Measurements from ENCODE around the gene APLN. TPM values are rescaled to one million over a fixed set of nuclear protein-coding genes. Genes with fewer than 3 reads are reported as not detected.

APLN gene
- total RNA-seq, 1 donor from 2014 or later: 1.2 TPM

GRCh38 chrX:129642641-129643040 is 12.1 kb downstream of the APLN start:
- ATAC-seq (no peak), DNase-seq (ENCODE audit: low spot score) (no peak)

GRCh38 chrX:129641941-129642340 is 12.8 kb downstream of the APLN start:
- DNase-seq (ENCODE audit: low spot score): no peak
- no peak for ATAC-seq

GRCh38 chrX:129641469-129641868 is 13.3 kb downstream of the APLN start:
- ATAC-seq: no peak
- DNase-seq (ENCODE audit: low spot score): no peak

GRCh38 chrX:129640737-129641136 is 14.0 kb downstream of the APLN start:
- DNase-seq (ENCODE audit: low spot score) (no peak), ATAC-seq (no peak)

GRCh38 chrX:129638917-129639316 is 15.8 kb downstream of the APLN start:
- no peak for DNase-seq (ENCODE audit: low spot score)

GRCh38 chrX:129637217-129638109 is 17.3 kb downstream of the APLN start:
- ATAC-seq: peak; percentile 98

More at GRCh38 chrX:129638917-129639316, 15.8 kb downstream of the APLN start:
- no peak for ATAC-seq

GRCh38 chrX:129636175-129636681 is 18.5 kb downstream of the APLN start:
- DNase-seq (ENCODE audit: low spot score) (no peak), ATAC-seq (peak; percentile 25)

More at GRCh38 chrX:129637217-129638109, 17.3 kb downstream of the APLN start:
- peak; percentile 66 for DNase-seq (ENCODE audit: low spot score)

GRCh38 chrX:129634541-129634940 is 20.2 kb downstream of the APLN start:
- ATAC-seq (no peak), DNase-seq (ENCODE audit: low spot score) (no peak)

- ATAC-seq: no peak
- DNase-seq (ENCODE audit: low spot score): no peak
Observed at GRCh38 chrX:129632443-129632842, 22.3 kb downstream of the APLN start.

- no peak for ATAC-seq
Observed at GRCh38 chrX:129631849-129632248, 22.9 kb downstream of the APLN start.

GRCh38 chrX:129629837-129630236 is 24.9 kb downstream of the APLN start:
- DNase-seq (ENCODE audit: low spot score) (no peak), ATAC-seq (no peak)

More at GRCh38 chrX:129631849-129632248, 22.9 kb downstream of the APLN start:
- no peak for DNase-seq (ENCODE audit: low spot score)

- no peak for ATAC-seq
- DNase-seq (ENCODE audit: low spot score): no peak
Observed at GRCh38 chrX:129626026-129626425, 28.7 kb downstream of the APLN start.

GRCh38 chrX:129622757-129623301 is 31.9 kb downstream of the APLN start:
- no peak for ATAC-seq
- DNase-seq (ENCODE audit: low spot score): no peak

GRCh38 chrX:129618997-129619396 is 35.8 kb downstream of the APLN start:
- DNase-seq (ENCODE audit: low spot score): no peak
- no peak for ATAC-seq

GRCh38 chrX:129617420-129617819 is 37.3 kb downstream of the APLN start:
- DNase-seq (ENCODE audit: low spot score) (no peak), ATAC-seq (no peak)

- DNase-seq (ENCODE audit: low spot score) (no peak), ATAC-seq (no peak)
Observed at GRCh38 chrX:129614481-129615255, 40.1 kb downstream of the APLN start.

GRCh38 chrX:129613596-129613995 is 41.2 kb downstream of the APLN start:
- DNase-seq (ENCODE audit: low spot score): no peak
- ATAC-seq: no peak

- no peak for ATAC-seq
- DNase-seq (ENCODE audit: low spot score): no peak
Observed at GRCh38 chrX:129612396-129612795, 42.4 kb downstream of the APLN start.

- ATAC-seq: no peak
- DNase-seq (ENCODE audit: low spot score): no peak
Observed at GRCh38 chrX:129609395-129609794, 45.4 kb downstream of the APLN start.

- DNase-seq (ENCODE audit: low spot score) (no peak), ATAC-seq (no peak)
Observed at GRCh38 chrX:129608496-129608895, 46.3 kb downstream of the APLN start.

GRCh38 chrX:129606918-129607317 is 47.8 kb downstream of the APLN start:
- peak; percentile 77 for ATAC-seq
- DNase-seq (ENCODE audit: low spot score): peak; percentile 50

Data from left lobe of liver (tissue), 2 donors.